NCI-H1930 (cell line): ENCODE results near the gene CACNA1H.
"Not testable (repeated sequence)": the region's sequence is repeated elsewhere in the genome, so short reads cannot be mapped to it uniquely, and the experiment has no call there.

Experiments
- DNase-seq, 2 experiments: peaks; one replicate each; lab custom pipeline; 2025; lab: John Stamatoyannopoulos, UW

CACNA1H gene

GRCh38 chr16:1247903-1248537 is 95.1 kb downstream of the CACNA1H start:
- DNase-seq, result not testable (repeated sequence)

- DNase-seq, result not testable (repeated sequence)
Observed at GRCh38 chr16:1249031-1249755, 96.3 kb downstream of the CACNA1H start.

- DNase-seq, result not testable (repeated sequence)
Observed at GRCh38 chr16:1253701-1254364, 100.9 kb downstream of the CACNA1H start.

- not testable (repeated sequence) for DNase-seq
Observed at GRCh38 chr16:1254821-1255220, 101.9 kb downstream of the CACNA1H start.

- DNase-seq, result not testable (repeated sequence)
Observed at GRCh38 chr16:1255276-1256122, 102.6 kb downstream of the CACNA1H start, which contains the start of gene TPSD1. TSS of gene TPSD1 (plus strand) at chr16:1256069. CDS start at chr16:1256281, 212 bp downstream.

- not testable (repeated sequence) for DNase-seq
Observed at GRCh38 chr16:1256296-1256873, 103.5 kb downstream of the CACNA1H start.

GRCh38 chr16:1256874-1257322 is 104.0 kb downstream of the CACNA1H start:
- no peak for DNase-seq

- no peak for DNase-seq
Observed at GRCh38 chr16:1257561-1258224, 104.8 kb downstream of the CACNA1H start.

- no peak for DNase-seq
Observed at GRCh38 chr16:1258225-1258600, 105.3 kb downstream of the CACNA1H start.

- DNase-seq, result no peak
Observed at GRCh38 chr16:1258906-1259759, 106.2 kb downstream of the CACNA1H start.

- DNase-seq, result no peak
Observed at GRCh38 chr16:1259760-1260068, 106.8 kb downstream of the CACNA1H start.

GRCh38 chr16:1260101-1260680 is 107.3 kb downstream of the CACNA1H start:
- no peak for DNase-seq

- DNase-seq, result no peak
Observed at GRCh38 chr16:1261131-1261892, 108.4 kb downstream of the CACNA1H start.

- no peak for DNase-seq
Observed at GRCh38 chr16:1262210-1262845, 109.4 kb downstream of the CACNA1H start.

GRCh38 chr16:1262846-1263221 is 109.9 kb downstream of the CACNA1H start:
- DNase-seq, result no peak

GRCh38 chr16:1263591-1264344 is 110.9 kb downstream of the CACNA1H start:
- DNase-seq, result no peak

GRCh38 chr16:1264345-1265089 is 111.6 kb downstream of the CACNA1H start:
- DNase-seq, result no peak
